Suprapubic skin (tissue), 3 donors: ENCODE measurements around the gene TREH.

ENCODE experiments used
- POLR2A ChIP-seq, 2 donors: fragments of 450-650 bp; IDR thresholded peaks; one replicate each; pipeline ENCODE4 v1.6.1; 2017; ENCODE audit warnings: antibody characterized with exemption in 2 of 2, mild to moderate bottlenecking in 2 of 2, moderate library complexity in 2 of 2
- TF ChIP-seq, protein P1 (sequence below), 2 donors: fragments of 200-600 bp in 1 of 2; fragments of 450-650 bp in 1 of 2; sonication (generic) in 1 of 2; IDR thresholded peaks; one replicate each; pipeline ENCODE4 v1.5.1; 2016 to 2019; ENCODE audit warnings: antibody characterized with exemption in 2 of 2, mild to moderate bottlenecking in 1 of 2, moderate library complexity in 1 of 2

DNA sequence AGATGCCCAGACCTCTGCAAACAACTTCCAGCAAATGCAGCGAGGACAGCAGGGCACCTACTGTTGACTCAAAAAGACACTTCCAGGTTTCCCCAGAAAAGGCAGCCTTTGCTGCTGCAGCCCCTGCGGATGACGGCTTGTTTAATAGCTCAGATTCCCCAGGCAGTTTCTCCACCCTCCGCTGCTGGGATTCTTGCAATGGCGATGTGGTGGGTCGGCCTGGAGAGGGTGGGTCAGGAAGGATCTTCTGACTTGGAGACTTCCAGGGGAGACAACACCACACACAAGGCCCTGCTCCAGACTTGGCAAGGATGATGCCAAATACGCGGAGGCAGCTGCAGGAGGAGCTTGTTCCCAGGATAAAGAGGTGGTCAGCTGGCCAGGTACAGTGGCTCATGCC is 17.9 kb upstream of the TREH start:
- TF ChIP-seq, protein P1, sequence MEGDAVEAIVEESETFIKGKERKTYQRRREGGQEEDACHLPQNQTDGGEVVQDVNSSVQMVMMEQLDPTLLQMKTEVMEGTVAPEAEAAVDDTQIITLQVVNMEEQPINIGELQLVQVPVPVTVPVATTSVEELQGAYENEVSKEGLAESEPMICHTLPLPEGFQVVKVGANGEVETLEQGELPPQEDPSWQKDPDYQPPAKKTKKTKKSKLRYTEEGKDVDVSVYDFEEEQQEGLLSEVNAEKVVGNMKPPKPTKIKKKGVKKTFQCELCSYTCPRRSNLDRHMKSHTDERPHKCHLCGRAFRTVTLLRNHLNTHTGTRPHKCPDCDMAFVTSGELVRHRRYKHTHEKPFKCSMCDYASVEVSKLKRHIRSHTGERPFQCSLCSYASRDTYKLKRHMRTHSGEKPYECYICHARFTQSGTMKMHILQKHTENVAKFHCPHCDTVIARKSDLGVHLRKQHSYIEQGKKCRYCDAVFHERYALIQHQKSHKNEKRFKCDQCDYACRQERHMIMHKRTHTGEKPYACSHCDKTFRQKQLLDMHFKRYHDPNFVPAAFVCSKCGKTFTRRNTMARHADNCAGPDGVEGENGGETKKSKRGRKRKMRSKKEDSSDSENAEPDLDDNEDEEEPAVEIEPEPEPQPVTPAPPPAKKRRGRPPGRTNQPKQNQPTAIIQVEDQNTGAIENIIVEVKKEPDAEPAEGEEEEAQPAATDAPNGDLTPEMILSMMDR (IDR thresholded peaks at IDR 0.05) = no peak
- no peak for TF ChIP-seq POLR2A (IDR thresholded peaks at IDR 0.05)
